NCI-H748 (cell line): ENCODE results near the gene RPL21.
"Not testable (repeated sequence)": the region's sequence is repeated elsewhere in the genome, so short reads cannot be mapped to it uniquely, and the experiment has no call there.

Source experiments
- DNase-seq: peaks from one replicate; lab custom pipeline; 2025; ENCODE audit not compliant: unreplicated experiment; lab: John Stamatoyannopoulos, UW

Gene RPL21

GRCh38 chr13:27251166-27252091 is at the start of gene RPL21:
Gene RPL21 (plus strand): TSS chr13:27251558. CDS start chr13:27253777, 2,219 bp downstream.
- peak; percentile 99 for DNase-seq

- DNase-seq = no peak
These were observed 49.7 kb upstream of the RPL21 start for GRCh38 chr13:27201661-27202060.

- DNase-seq = no peak
These were observed 48.2 kb upstream of the RPL21 start for GRCh38 chr13:27203186-27203585.

- no peak for DNase-seq
These were observed 47.5 kb upstream of the RPL21 start for GRCh38 chr13:27203854-27204253.

- no peak for DNase-seq
These were observed 42.8 kb upstream of the RPL21 start for GRCh38 chr13:27208514-27208913.

GRCh38 chr13:27211271-27211670 is 40.1 kb upstream of the RPL21 start:
- no peak for DNase-seq

GRCh38 chr13:27211771-27212364 is 39.5 kb upstream of the RPL21 start:
- DNase-seq = no peak

- not testable (repeated sequence) for DNase-seq
These were observed 38.0 kb upstream of the RPL21 start for GRCh38 chr13:27213386-27213785.

GRCh38 chr13:27217791-27218190 is 33.6 kb upstream of the RPL21 start:
- DNase-seq = not testable (repeated sequence)

- DNase-seq = not testable (repeated sequence)
These were observed 32.5 kb upstream of the RPL21 start for GRCh38 chr13:27218861-27219260.

- DNase-seq = no peak
These were observed 31.7 kb upstream of the RPL21 start for GRCh38 chr13:27219611-27220010.

GRCh38 chr13:27222100-27222499 is 29.3 kb upstream of the RPL21 start:
- DNase-seq = not testable (repeated sequence)

- DNase-seq = no peak
These were observed 24.4 kb upstream of the RPL21 start for GRCh38 chr13:27226991-27227390.

GRCh38 chr13:27228131-27228530 is 23.2 kb upstream of the RPL21 start:
- no peak for DNase-seq

GRCh38 chr13:27229642-27230041 is 21.7 kb upstream of the RPL21 start:
- DNase-seq = no peak

GRCh38 chr13:27233964-27234363 is 17.4 kb upstream of the RPL21 start:
- DNase-seq = no peak

- no peak for DNase-seq
These were observed 14.9 kb upstream of the RPL21 start for GRCh38 chr13:27236478-27236877.

GRCh38 chr13:27242702-27243101 is 8.7 kb upstream of the RPL21 start:
- DNase-seq = no peak

- DNase-seq = no peak
These were observed 5.7 kb upstream of the RPL21 start for GRCh38 chr13:27245610-27246009.

GRCh38 chr13:27250833-27251165 is 559 bp upstream of the RPL21 start:
- DNase-seq = no peak

- no peak for DNase-seq
These were observed 1.1 kb downstream of the RPL21 start for GRCh38 chr13:27252467-27252866.

- DNase-seq = no peak
These were observed 5.8 kb downstream of the RPL21 start for GRCh38 chr13:27257233-27257568.
